ENCODE data around the gene C22orf31. TPM values are rescaled to one million over a fixed set of nuclear protein-coding genes. Genes with fewer than 3 reads are reported as not detected.

The C22orf31 gene
- polyA plus RNA-seq, 3 donors, result 1.3 to 1.8 (median 1.7) TPM

GRCh38 chr22:29011240-29012100, 50.2 kb downstream of the C22orf31 start:
- DNase-seq (ENCODE audit: extremely low read depth in 1 of 11, low read depth in 9 of 11, low spot score in 4 of 11), result no peak

GRCh38 chr22:29009148-29009547, 52.5 kb downstream of the C22orf31 start:
- DNase-seq (ENCODE audit: extremely low read depth in 1 of 11, low read depth in 9 of 11, low spot score in 4 of 11), result no peak

Other genes with a start within 250 kb of the C22orf31 start
- 10 to 100 TPM; 29.0 to 33.6 (median 29.6) TPM for gene ZNRF3, start 178.3 kb downstream of the C22orf31 start, polyA plus RNA-seq (ENCODE audit: insufficient read length in 3 of 3)
- gene KREMEN1, start 11.2 kb upstream of the C22orf31 start, polyA plus RNA-seq (ENCODE audit: insufficient read length in 3 of 3), result 10 to 100 TPM; 21.7 to 23.7 (median 23.3) TPM
- gene EMID1, start 144.1 kb upstream of the C22orf31 start, polyA plus RNA-seq (ENCODE audit: insufficient read length in 3 of 3), result 100 to 1,000 TPM in 1 of 3 donors, 10 to 100 TPM in 2; 59.9 to 106 (median 88.8) TPM
- gene RHBDD3, start 206.2 kb upstream of the C22orf31 start, polyA plus RNA-seq (ENCODE audit: insufficient read length in 3 of 3), result 10 to 100 TPM; 21.4 to 35.0 (median 32.4) TPM
- 100 to 1,000 TPM; 340 to 350 (median 343) TPM for gene EWSR1, start 206.4 kb upstream of the C22orf31 start, polyA plus RNA-seq (ENCODE audit: insufficient read length in 3 of 3)
- gene GAS2L1, start 244.8 kb upstream of the C22orf31 start, polyA plus RNA-seq (ENCODE audit: insufficient read length in 3 of 3), result 1 to 10 TPM; 5.5 to 9.1 (median 7.3) TPM

Measured in renal cortex interstitium (tissue), 11 donors.